ENCODE data around the gene NUP93. TPM values are rescaled to one million over a fixed set of nuclear protein-coding genes. Genes with fewer than 3 reads are reported as not detected.

NUP93 gene
- total and polyA plus RNA-seq, 2 of the 8 experiments (the other 6 are each of a cell fraction or from before 2014, with no cell fraction given) = 147 to 201 TPM

DNA sequence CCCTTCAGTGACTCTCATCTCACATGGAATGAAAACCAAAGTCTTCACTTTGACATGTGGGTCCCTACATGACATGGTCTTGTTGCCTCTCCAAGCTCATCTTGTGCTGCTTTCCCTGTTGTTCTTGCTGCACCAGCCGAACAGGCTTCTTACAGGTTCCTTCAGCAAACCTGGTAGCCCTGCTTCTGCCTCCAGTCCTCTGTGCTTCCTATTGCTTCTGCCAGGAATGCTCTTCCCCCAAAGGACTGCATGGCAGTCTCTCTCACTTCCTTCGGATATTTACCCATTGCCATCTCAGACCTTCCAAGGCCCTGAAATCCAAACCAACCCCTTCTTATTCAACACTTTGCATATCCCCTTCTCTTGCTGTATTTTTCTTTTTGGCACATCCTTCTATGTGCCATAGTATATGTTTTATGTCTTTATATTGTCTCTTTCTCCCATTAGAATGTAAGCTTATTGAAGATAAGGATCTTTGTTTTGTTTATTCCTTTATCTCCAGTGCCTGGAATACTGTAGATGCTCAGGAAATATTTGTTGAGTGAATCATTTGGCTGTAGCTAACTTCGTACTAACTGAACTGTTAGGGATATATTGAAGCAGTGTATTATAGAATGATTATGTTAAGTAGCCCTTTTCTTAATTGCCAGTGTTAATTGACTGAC lies 77.2 kb downstream of the NUP93 start:
- CTCF ChIA-PET (ENCODE audit: partially characterized antibody) = interaction anchor here (0.9 to 1.4 kb wide), 2 partner anchors 8 to 60 kb away, joined by 3 to 4 read pairs; no protein-coding TSS in a partner anchor
- Histone ChIP-seq H3K27ac (ENCODE audit: low read depth, low read length) (no peak overlapping the region), H3K14ac (ENCODE audit: insufficient read length) (no peak overlapping the region), H3K36me3 (ENCODE audit: control insufficient read depth in 2 of 4, insufficient read depth in 4 of 4, low read length in 3 of 4) (peaks cover 12 to 18% (median 14%) of the 10 kb centered on the region in 4 experiments; a peak in 7 of 8 replicates), H2BK12ac (ENCODE audit: low read depth, low read length) (no peak overlapping the region), H3K27me3 (replicated peaks in 1 of 4; ENCODE audit: control insufficient read depth in 3 of 4, extremely low read depth in 1 of 4, insufficient read depth in 3 of 4, low read length in 3 of 4) (no peaks in the 10 kb centered on the region), H3K9me3 (ENCODE audit: insufficient read depth in 2 of 2, low read depth in 1 of 2, low read length in 1 of 2) (no peaks in the 10 kb centered on the region), H2BK20ac (ENCODE audit: low read length) (no peak overlapping the region), H3K9ac (replicated peaks in 1 of 4; ENCODE audit: extremely low read depth in 1 of 4, low read depth in 3 of 4, low read length in 3 of 4) (no peak overlapping the region), H2AK5ac (ENCODE audit: low read depth, low read length) (no peak overlapping the region), H4K5ac (ENCODE audit: insufficient read length, low read depth, low read length) (no peak overlapping the region), H2BK15ac (ENCODE audit: low read length) (no peak overlapping the region), H3K4ac (replicated peaks; ENCODE audit: insufficient read length, low read depth, low read length) (no peak overlapping the region), H3K18ac (ENCODE audit: extremely low read depth, low read length) (no peak overlapping the region), H3K56ac (replicated peaks; ENCODE audit: insufficient read length, low read depth, low read length) (no peak overlapping the region), H4K20me1 (replicated peaks in 1 of 2; ENCODE audit: control insufficient read depth in 1 of 2, insufficient read depth in 2 of 2, low read length in 2 of 2) (peaks cover 0 to 2% of the 10 kb centered on the region in 2 experiments), H3K4me2 (ENCODE audit: insufficient read depth in 1 of 2, low read depth in 2 of 2, low read length in 2 of 2) (no peak overlapping the region), H4K91ac (replicated peaks; ENCODE audit: insufficient read length, low read length) (no peak overlapping the region), H3K4me3 (ENCODE audit: extremely low read depth in 1 of 4, insufficient read depth in 2 of 4, low read depth in 3 of 4, low read length in 4 of 4) (no peak overlapping the region), H4K8ac (ENCODE audit: extremely low read depth, insufficient read depth, low read length) (no peak overlapping the region), H3K23me2 (ENCODE audit: low read depth, low read length) (no peaks in the 10 kb centered on the region), H2AFZ (ENCODE audit: low read length) (no peak overlapping the region), H2BK5ac (ENCODE audit: low read depth, low read length) (no peak overlapping the region), H2BK120ac (replicated peaks; ENCODE audit: low read depth, low read length) (no peak overlapping the region), H3K79me2 (ENCODE audit: control insufficient read depth in 1 of 2, insufficient read depth in 2 of 2, low read length in 2 of 2) (no peaks in the 10 kb centered on the region), H3K79me1 (ENCODE audit: low read depth, low read length) (no peaks in the 10 kb centered on the region; the same call in 1 of the 2 replicates), H3K4me1 (replicated peaks in 1 of 4; ENCODE audit: control insufficient read depth in 3 of 4, insufficient read depth in 4 of 4, low read length in 3 of 4) (no peaks in the 10 kb centered on the region), H3K23ac (ENCODE audit: insufficient read length) (no peak overlapping the region)
- 91% methylated on average over 3 of the region's 3 CpGs; no CpG with 5 or more reads in 1 of the 2 experiments for WGBS, 2 experiments (ENCODE audit: extremely low coverage in 1 of 2, insufficient coverage in 1 of 2, insufficient read length in 1 of 2, insufficient replicate concordance in 2 of 2, low coverage in 1 of 2, low lambda C conversion rate in 2 of 2, missing lambda C conversion rate in 1 of 2)
- POLR2A ChIA-PET (ENCODE audit: partially characterized antibody) = interaction anchor here (1.4 kb wide), 1 partner anchor 15 kb away, joined by 3 read pairs; no protein-coding TSS in a partner anchor
- DNase-seq (ENCODE audit: low read depth in 1 of 2, low spot score in 2 of 2) (no peak), FAIRE-seq (no peak)
- TF ChIP-seq HDAC6 (IDR thresholded peaks at IDR 0.05; ENCODE audit: low read depth, low read length) (no peak), EGR1 (IDR thresholded peaks at IDR 0.05; ENCODE audit: borderline replicate concordance, low read depth, low read length) (no peak), MAFK (IDR thresholded peaks at IDR 0.05; ENCODE audit: low read depth, low read length) (no peak)

Data from H1 (cell line).